Hepatic stellate cell (primary cell): ENCODE data around the gene LRMDA.
A peak's percentile ranks its signal among the peaks of the same experiment; 100 is the strongest.

Experiments
- DNase-seq: peaks from one replicate; pipeline ENCODE4 v3.0.0; 2011; ENCODE audit warnings: low spot score

Gene LRMDA

DNA sequence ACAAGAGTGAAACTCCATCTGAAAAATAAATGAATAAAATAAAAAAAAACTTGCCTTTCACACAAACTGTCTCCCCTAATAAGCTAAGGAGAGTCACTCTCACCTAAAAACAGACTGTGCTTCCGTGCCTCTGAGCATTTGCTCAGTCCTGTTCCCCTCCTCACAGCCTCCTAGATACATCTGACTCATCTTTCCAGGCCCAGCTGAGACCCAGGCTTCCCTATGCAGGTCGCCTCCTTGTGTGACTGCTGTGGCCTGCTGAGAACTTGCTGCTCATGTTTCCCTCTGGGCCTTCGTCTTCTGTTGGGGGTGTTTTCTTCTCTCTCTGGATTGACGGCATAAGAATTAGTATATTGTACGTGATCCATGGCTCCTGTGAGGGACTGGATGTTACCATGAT lies 777.7 kb downstream of the LRMDA start:
- DNase-seq, result peak; percentile 7

DNA sequence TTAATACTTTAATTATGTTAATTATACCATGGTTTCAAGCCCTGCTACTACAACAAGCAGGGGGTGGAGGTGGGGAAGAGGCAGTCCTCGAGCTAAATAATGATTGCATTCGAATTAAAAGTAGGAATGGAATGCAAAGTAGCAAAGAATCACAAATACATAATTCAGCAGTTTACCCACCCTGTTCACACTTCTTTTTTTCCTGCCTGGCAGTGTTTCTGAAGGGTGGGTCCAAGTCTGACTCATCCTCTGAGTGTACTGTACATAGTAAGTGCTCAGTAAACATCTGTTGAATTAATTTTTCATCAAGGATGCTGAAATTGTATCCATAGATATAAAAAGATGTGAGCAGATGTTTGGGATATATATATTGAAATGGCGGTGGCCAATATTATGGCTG lies 778.8 kb downstream of the LRMDA start:
- no peak for DNase-seq

DNA sequence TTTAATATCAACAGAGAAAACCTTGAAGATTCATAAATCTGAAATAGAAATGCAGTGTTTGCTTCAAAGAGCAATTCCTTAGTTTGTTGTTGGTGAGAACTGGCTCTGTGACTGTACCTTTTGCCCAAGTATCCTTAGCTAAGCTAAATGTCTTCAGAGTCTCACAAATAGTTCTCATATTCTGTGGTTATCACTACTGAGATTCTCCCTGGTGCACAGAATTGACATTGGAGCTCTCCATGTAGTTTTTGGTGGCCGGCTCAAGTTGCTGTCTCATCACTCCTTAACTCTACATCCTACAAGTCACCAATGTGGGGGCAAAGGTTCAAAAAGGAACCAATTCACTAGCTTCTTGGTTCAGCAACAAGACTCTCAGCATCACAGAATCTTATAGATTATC lies 780.3 kb downstream of the LRMDA start:
- no peak for DNase-seq

DNA sequence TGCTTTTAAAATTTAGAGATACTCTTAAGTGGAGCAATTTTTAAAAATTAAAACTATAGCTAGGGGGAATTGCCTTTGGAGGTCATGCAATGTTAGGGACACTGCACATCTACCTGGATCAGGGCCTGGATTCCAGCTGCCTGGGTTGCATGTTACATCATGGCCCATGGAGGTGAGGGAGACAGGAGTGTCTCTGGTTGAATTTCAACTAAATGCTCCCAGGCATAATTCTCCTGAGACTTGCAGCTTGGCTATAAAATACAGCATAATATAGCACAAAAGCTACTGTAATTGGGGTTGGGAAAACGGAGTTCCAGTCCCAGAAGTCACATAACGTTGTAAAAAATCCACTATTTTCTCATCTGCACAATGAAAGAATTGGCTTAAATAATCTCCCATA lies 782.5 kb downstream of the LRMDA start:
- no peak for DNase-seq

DNA sequence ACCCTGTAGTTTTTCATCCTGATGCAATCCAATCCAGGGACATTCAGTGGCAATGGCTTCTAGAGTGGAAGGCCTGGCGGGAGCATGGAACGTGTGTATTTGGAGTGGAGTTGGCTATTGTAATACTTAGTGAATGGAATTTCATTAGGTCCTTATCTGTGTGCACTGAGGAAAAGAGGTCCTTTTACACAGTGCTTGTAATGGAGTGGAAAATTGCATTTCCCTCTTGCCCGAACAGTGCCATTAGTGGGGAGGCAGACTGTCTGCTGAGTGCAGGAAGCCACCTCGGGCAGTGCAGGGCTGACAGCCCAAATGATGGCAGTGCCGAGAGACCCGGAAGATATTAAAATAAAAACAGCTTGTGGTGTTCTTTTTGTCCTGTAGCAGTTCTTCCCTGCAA lies 786.6 kb downstream of the LRMDA start:
- no peak for DNase-seq

DNA sequence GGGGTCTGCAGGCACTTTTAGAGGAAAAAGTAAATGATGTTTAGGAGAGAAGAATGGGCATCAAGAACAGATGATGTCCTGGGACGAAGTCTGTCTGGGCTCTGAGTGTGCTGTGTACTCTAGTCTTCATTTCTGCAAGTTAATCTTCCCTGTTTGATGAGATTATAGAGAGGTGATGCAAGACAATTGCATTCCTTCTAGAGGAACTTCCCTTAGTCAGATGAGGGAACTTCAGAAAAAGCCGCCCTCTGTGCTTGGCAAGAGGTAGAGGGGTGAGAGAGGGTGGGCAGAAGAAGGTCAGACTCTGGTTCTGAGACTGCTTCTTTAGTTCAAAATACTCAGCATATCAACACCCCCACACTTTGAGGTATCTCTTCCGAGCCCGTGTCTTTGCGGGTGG lies 797.9 kb downstream of the LRMDA start:
- DNase-seq, result no peak

DNA sequence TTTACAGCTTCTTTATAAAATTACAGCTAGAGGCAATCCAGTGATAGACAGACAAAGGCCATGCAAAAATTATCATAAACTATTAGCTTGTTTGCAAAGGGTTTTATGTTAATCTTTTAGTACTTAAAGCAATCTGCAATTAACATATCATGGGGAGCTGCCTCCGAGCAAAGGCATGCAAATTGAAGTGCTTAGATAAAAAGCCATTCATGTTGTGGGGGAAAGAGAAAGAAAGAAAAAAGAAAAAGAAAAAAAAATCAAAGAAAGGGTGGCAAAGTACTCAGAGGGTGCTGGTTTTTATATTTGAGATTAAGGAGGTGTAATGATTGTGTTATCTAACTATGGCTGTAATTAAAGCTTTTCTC lies 799.5 kb downstream of the LRMDA start:
- no peak for DNase-seq

DNA sequence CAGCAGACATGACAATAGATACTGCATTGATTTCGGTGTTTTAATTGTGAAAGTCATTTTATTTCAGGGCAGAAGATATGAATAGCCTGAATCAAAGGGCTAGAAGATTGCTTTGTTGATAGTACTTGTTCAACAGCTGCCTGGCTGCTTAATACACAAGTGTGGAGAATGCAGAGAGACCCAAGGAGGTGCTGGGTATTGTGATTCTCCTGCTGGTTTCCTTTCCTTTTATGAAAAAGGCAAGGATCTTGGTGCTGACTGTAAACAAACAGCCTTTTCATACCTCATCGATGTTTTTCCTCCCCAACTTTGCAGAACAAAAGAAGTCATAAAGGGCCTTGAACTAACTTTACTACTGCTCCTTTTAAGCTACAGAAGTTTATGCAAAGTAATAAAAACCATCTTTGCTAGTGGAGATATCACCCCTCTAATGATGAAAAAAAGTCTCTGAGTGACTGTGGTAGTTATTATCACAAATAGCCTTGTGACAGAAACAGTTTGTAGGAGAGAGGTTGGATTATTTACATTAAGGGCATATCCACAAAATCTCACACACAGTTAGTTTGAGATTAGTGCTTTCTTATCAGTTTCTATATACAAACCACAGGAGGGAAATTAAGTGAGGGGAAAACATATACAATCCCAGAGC lies 800.0 kb downstream of the LRMDA start:
- DNase-seq, result no peak

DNA sequence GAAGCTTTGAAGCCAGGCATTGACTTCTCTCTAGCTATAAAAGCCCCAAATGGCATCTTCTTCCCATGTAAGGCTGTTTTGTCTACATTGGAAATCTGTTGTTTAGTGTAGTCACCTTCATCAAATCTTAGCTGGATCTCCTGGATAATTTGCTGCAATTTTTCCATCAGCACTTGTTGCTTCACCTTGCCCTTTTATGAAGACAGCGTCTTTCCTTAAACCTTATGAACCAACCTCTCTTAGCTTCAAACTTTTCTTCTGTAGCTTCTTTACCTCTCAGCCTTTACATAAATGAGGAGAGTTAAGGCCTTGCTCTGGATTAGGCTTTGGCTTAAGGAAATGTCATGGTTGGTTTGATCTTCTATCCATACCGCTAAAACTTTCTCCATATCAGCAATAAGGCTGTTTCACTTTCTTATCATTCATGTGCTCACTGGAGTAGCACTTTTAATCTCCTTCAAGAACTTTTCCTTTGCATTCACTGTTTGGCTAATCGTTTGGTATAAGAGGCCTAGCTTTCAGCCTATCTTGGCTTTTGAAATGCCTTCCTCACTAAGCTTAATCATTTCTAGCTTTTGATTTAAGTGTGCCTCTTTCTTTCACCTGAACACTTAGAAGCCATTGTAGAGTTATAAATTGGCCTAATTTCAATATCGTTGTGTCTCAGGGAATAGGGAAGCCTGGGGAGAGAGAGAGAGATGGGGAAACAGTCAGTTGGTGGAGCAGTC lies 803.2 kb downstream of the LRMDA start:
- no peak for DNase-seq

DNA sequence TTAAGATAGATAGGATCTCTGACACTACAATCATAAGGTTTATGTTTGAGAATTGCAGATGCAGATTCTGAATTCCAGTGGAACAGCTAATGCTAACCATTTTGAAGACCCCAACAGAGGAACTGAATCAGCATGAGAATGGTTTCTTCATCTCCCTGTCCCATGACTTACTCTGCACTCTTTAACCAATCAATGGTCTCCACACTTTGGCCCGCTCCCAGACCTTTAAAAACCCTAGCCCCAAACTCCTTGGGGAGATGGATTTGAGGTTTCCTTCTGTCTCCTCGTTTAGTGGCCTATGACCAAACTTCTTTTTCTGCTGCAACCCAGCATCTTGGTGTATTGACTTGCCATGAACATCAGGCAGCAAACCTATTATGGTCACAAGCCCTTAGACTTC lies 804.9 kb downstream of the LRMDA start:
- DNase-seq, result no peak

DNA sequence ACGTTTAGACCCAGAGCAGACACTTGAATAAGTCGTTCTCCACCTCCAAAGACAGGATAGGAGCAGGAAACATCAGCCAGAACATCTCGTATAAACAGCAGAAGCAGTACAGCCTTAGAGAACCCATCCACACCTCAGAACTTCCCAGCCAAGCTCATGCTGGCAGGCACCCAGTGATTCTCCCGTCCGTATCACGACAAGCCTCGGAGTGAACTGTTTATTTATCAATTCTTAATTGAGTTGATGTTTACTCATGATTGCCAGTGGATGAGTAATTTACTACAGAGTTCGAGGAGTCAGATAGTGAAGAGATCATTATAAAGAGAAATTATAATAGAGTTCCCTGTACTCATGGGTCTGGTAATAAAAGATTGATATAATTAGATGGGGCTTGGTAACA lies 811.5 kb downstream of the LRMDA start:
- DNase-seq, result no peak

DNA sequence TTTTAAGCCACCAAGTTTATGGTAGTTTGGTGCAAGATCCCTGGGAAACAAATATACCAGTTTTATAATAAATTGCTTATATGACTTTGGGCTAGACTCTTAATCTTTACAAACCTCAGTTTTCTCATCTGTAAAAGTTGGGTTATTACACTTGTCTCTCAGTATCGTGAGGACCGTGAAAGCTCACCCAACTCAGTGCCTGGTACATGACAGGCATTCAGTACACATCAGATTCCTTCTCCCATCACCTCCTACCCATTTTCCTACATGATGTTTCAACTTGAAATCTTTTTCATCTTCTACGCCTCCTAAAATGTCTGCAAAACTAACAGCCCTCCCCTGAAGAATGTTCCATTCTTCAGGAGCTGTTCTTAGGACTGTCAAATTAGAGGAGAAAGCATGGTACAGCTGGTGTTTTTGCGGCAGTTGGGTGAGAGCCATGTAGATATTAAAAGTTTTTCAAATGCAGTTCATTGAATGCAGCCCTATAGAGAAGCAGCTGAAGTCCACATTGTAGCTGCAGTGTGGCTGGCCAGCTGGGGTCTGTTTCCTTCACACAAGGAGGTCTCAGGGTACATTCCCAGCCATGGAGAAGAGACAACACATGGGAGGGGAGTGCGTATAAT lies 812.8 kb downstream of the LRMDA start:
- no peak for DNase-seq

DNA sequence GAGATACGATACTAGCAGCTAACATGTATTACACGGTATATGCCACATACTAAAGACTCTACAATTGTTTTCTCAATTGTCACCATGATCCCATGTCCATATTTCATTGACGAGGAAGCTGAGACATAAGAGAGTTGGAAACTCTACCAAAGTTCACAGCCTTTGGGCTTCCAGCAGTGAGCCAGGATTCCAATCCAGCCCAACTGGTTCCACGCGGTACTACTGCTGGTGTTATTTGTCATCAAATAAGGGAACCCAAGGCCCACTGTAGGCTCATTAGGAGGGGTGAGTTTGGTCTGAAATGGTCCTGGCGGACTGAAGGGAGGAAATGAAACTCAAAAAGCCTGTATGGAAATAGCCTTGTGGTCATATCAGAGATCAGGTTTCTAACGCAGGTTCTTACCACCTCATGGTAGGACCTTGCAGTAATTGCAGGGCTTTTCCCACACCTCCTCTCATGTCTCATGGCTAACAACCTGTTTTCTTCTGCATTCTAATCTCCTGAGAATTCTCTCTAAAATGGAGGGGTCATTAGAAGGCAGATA lies 814.6 kb downstream of the LRMDA start:
- no peak for DNase-seq

DNA sequence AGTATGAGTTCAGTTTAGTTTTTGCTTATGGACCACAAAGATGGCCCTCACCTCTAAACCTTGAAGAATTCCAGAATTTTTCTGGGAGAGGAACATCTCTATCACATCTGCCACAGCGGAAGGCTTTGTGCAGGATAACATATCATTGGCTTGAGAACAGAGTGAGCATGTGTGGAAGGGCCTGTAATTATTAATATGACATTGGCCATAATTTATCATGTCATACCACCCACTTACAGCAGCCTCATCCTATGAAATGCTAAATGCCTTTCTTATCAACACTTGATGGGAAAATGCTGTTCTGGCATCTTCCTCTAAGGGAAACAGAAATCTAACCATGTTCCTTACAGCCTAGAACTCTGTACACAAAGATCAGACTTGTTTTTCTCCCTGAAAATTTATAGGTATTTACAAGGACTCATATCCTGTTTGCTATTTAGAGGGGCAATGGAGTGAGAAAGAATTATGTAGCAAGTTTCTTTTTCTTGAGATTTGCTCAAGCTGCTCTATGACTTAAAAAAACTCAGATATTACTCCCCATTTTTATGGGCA lies 817.3 kb downstream of the LRMDA start:
- DNase-seq, result no peak

DNA sequence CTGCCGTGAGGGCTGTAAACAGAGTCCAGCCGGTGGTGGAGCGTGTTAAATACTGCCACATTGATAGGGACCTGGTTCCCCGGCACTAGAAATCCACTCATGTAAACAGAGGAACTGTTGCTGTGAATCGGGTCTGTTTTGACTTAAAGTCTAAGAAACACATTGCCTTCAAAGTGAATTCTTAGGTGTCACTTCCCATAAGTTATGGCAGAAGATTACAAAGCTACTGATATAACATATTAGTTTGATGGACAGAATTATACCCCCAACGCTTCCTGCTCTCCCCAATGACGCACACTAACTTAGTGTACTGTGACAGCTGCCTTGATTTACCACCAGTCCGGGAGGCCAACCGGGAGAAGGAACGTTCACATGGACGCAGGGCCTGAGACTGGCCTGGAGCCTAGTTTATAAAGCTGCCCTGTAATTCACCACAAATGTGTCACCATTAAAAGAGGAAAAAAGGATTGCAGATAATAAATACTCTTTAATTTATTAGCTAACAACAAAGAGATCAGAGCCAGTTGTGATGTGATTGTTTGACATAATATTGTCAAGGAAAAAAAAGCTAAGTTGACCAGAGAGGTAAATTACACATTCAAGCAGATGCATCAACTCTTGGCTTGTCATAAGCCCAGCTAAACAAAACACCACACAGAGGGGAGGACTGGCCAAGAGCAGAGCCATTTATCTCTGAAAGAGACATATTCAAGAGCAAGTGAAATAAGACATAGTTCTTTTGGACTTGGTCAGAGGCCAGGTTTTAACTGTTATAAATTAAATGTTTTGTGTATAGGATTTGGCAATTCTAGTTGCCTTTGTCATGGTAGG lies 820.6 kb downstream of the LRMDA start:
- no peak for DNase-seq

DNA sequence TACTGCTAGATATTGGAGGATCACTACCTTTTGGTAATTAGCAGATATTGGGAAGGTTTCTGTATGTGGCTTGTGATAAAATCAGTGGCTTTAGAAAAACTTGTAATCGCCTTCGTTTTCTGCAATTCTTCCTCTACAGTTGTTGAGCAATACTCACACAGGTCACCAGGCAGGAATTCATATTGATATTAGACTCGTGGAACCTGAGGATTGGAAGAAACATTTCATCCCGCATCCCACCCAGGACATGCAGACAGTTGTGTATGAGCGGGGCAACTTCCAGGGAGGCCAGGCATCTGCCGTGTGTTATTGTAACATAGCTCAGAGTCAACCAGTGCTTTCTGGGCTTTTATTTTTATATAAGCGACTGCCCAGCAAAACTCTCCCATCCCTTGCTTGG lies 821.3 kb downstream of the LRMDA start:
- no peak for DNase-seq

DNA sequence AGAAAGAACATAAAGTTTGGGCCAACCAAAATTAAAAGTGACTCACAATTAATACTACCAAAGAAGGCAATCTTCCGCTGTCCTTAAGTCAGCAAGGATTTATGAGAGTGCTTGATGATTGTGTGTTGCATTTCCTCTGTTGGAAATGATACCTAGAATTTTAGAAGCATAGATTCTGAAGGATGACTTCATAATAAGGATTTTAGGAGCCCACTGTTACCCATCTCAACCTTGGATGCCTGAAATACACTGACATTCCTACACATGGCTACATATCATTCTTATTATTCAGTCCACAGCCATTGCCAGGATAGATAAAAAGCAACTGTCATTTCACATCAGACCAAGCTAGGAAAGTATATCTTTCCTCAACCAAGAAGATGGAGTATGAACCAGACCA lies 823.8 kb downstream of the LRMDA start:
- DNase-seq, result no peak

DNA sequence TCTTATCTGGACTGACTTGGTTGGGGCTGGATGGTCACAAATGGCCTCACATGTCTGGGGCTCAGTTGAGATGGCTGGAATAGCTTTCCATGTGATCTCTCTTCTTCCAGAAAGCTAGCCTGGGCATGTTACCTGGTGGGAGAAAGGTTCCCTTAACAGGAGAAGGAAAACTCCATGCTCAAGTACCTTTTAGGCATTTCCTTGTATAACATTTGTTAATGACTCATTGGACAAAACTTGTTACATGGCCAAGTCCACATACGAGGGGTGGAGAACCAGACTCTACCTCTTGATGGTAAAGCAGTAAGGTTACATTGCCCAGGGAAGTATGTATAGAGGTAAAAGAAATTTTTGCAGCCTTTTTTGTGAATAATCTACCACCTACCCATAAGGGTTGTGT lies 826.4 kb downstream of the LRMDA start:
- no peak for DNase-seq

DNA sequence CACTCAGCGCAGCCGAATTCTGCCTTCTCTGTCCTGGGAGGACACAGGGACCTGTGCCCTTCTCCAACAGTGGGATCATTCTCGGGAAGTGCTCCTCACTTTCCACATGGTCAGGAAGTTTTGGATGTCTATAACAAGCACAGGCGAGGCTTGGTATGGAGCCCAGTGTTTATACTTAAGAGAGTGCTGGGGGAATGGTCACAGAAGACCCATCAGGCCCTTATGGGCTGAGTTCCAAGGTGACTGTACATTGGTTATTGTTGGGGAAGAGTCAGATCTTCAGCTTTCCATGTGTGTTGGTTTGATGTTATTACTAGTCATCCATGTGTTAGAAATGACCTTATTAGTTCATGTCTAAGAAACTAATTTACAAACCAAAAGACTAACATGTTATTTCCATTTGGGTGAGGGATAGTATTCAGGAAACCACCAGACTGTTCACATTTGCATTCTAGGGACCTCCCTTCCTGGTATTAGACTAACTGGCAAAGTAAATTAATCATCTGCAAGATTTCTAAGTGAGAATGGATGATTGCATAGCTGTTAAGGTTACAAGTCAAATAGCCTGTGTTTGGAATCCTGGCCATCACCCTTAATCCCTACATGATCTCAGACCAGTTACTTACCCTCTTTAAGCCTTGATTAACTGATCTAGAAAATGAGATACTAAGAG lies 834.2 kb downstream of the LRMDA start:
- DNase-seq, result no peak

DNA sequence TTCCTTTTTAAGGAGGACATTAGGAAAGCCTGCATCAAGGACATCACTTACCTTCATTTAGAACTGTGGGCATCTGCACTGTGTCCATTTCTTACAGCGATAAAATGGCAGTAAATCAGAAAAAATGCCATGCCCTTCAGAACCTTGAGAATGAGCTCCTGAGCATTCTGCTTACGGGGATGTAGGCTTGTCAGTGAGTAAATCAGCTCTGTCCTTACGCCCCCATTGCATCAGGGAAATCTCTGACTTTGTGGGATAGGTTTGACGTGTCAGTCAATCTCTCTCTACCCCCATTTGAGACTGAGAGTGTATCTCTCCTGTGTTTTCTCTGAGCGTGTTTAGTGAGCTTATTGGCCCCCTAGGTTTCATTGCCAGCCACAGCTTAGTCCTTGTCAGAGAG lies 837.1 kb downstream of the LRMDA start:
- no peak for DNase-seq

DNA sequence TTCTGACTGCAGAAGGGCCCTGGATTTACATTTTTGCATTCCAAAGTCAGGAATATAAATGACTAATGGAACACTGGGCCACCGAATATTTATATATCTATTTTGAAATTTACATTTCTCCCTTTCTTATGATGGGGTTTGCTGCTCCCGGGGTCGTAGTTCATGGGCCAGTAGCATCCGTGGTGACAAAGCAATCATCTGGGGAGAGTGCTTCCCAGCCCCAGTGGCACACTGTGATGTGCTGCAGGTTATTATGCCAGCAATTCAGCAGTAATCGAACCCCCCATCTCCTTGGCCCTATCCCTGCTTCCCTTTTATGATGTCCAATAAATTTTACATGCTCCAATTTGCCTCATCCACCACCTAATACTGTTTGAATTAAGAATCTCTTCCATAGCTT lies 837.5 kb downstream of the LRMDA start:
- no peak for DNase-seq

DNA sequence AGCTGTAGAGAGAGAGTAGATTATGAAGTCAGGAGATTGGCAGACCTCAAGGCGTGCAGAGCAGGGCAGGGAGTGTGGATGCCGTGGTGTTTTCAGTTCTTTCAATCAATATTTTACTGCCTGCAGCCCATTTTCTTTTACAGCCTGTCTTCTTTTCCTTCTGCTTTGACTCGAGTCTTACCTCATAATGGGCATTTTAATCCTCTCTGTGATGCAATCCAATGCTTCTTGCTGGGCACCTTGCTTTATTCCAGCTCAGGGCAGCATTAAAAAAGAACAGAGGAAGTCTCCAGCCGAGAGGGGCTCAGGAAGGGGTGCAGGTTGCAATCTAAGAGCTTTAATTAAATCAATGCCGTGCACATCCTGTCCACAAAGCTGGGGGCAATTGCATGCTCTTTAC lies 839.0 kb downstream of the LRMDA start:
- no peak for DNase-seq
